Lower leg skin (tissue), 4 donors: Measurements from ENCODE around the gene NCBP1. TPM values are rescaled to one million over a fixed set of nuclear protein-coding genes. Genes with fewer than 3 reads are reported as not detected.

Source experiments
- DNase-seq, 2 donors: peaks; one replicate each; pipeline ENCODE4 v3.0.0-alpha.2; 2019; ENCODE audit warnings: low spot score in 2 of 2
- H3K4me3 ChIP-seq: fragments of 200-600 bp; sonication (generic); 2 replicates; pipeline ENCODE4 v1.5.1; 2017; ENCODE audit warnings: mild to moderate bottlenecking, low read depth; ENCODE audit not compliant: poor library complexity, severe bottlenecking
- POLR2A ChIP-seq, 2 donors: fragments of 450-650 bp; IDR thresholded peaks; one replicate each; pipeline ENCODE4 v1.6.1; 2016 to 2017; ENCODE audit warnings: antibody characterized with exemption in 2 of 2, mild to moderate bottlenecking in 1 of 2, moderate library complexity in 1 of 2
- WGBS, 2 donors: methylation state at CpG; one replicate each; pipeline ENCODE4 v1.1.5; 2018; 5-methylcytosine and 5-hydroxymethylcytosine counted together
- intact Hi-C: fragments of 100-400 bp; cut with DNase I; formaldehyde crosslinking; loops from one replicate; pipeline ENCODE4 v1.15.0; 2023; ENCODE audit warnings: low total_unique reads
- total RNA-seq, 4 donors: library from RNA; depleted of rRNA; stranded (reverse); fragments of >200 nt; gene quantifications; one replicate each; pipeline ENCODE4 v1.1.0, GENCODE V29; 2016
- TF ChIP-seq, protein P1 (sequence below), 3 donors: fragments of 450-650 bp; IDR thresholded peaks; one replicate each; pipeline ENCODE4 v1.5.1; 2016; ENCODE audit warnings: antibody characterized with exemption in 3 of 3, mild to moderate bottlenecking in 3 of 3, moderate library complexity in 2 of 3

NCBP1 gene
- total RNA-seq, 4 donors from 2014 or later = 9.7 to 17.2 (median 11.5) TPM

DNA sequence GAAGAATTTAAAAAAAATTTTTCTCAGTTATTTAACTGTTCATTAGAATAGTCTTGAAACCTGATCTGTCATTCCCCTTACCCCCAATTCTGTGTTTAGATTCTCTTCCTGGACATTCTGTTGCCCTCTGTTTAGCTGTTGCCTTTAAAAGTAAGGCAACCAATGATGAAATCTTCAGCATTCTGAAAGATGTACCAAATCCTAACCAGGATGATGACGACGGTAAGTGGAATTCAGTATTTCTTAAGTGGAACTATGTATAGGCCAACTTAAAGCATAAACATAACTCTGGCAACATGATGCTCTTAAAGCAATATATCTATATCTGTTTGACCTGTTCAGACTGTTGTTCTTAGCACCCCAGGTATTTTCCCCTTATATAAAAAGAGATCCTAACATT, 27.2 kb downstream of the NCBP1 start:
- WGBS, 2 donors = 94% methylated on average over 2 of the region's 2 CpGs
- no peak for DNase-seq
- TF ChIP-seq, protein P1, sequence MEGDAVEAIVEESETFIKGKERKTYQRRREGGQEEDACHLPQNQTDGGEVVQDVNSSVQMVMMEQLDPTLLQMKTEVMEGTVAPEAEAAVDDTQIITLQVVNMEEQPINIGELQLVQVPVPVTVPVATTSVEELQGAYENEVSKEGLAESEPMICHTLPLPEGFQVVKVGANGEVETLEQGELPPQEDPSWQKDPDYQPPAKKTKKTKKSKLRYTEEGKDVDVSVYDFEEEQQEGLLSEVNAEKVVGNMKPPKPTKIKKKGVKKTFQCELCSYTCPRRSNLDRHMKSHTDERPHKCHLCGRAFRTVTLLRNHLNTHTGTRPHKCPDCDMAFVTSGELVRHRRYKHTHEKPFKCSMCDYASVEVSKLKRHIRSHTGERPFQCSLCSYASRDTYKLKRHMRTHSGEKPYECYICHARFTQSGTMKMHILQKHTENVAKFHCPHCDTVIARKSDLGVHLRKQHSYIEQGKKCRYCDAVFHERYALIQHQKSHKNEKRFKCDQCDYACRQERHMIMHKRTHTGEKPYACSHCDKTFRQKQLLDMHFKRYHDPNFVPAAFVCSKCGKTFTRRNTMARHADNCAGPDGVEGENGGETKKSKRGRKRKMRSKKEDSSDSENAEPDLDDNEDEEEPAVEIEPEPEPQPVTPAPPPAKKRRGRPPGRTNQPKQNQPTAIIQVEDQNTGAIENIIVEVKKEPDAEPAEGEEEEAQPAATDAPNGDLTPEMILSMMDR (IDR thresholded peaks at IDR 0.05) = no peak
- TF ChIP-seq POLR2A (IDR thresholded peaks at IDR 0.05) = no peak
- no peak overlapping the region for H3K4me3 ChIP-seq
- intact Hi-C loops = no loop called here

GRCh38 chr9:97665742-97666141, 32.1 kb downstream of the NCBP1 start:
- no peak overlapping the region for H3K4me3 ChIP-seq
- intact Hi-C loops = no loop called here
- TF ChIP-seq, protein P1 (IDR thresholded peaks at IDR 0.05) = no peak
- TF ChIP-seq POLR2A (IDR thresholded peaks at IDR 0.05) = no peak
- WGBS, 2 donors = 91 to 94% methylated on average over 3 of the region's 3 CpGs
- no peak for DNase-seq

DNA sequence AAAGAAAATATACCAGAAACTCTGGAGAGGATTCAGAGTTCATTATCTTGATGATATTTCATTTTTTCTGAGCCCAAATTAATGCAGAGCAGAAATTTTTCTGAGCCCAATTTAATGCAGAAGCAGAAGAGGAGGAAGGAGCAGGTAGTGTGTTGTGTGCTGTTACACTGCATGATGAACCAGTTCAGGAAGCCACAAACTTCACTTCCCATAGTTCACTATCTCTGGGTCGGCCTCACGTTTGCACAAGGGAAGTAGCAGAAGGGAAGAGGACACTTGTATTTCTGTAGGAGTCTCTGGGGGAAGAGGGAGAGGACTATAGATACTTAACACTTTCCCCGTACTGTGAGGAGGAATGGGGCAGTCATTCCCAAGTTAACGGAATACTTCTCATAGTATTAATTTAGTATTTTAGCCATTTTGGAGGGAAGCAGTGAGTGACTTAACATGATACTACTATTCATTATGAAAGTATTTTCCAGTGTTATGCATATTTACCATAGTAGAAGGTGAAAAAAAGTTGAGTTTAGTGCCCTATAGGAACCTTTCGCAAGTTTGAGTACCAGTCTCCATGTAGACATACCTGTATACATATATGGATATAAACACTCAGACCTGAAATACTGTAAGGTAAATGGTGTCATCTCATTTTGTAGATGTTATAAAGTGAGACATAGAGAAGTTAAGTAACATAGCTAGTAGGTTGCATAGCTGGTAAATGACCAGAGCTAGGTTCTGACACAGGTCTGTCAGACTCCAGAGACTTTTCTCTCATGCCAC, 33.5 kb downstream of the NCBP1 start:
- no peak for TF ChIP-seq POLR2A (IDR thresholded peaks at IDR 0.05)
- TF ChIP-seq, protein P1 (IDR thresholded peaks at IDR 0.05) = no peak
- intact Hi-C loops = no loop called here
- WGBS, 2 donors = 81 to 86% methylated on average over 5 of the region's 5 CpGs
- no peak for DNase-seq
- no peak overlapping the region for H3K4me3 ChIP-seq

DNA sequence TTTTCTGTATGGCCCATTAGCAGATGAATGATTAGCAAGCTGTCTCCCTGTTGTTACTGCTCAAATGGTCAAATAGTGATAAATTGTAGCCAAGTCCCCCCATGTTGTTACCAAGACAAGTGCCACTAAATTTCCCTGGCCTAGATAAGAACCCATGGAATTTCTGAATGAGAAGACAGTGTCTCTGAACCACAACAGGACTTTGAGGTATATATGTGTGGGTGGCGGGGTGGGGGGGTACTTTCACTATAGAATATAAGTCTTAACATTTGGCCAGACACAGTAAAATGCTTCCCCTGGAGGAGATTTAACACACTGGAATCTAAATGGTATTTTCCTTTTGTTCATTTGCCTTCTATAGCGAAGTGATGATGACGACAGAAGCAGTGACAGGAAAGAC, 34.9 kb downstream of the NCBP1 start:
- no peak for DNase-seq
- no peak overlapping the region for H3K4me3 ChIP-seq
- TF ChIP-seq, protein P1 (IDR thresholded peaks at IDR 0.05) = no peak
- TF ChIP-seq POLR2A (IDR thresholded peaks at IDR 0.05) = no peak
- WGBS, 2 donors = 64 to 95% methylated on average over 3 of the region's 3 CpGs
- intact Hi-C loops = no loop called here

DNA sequence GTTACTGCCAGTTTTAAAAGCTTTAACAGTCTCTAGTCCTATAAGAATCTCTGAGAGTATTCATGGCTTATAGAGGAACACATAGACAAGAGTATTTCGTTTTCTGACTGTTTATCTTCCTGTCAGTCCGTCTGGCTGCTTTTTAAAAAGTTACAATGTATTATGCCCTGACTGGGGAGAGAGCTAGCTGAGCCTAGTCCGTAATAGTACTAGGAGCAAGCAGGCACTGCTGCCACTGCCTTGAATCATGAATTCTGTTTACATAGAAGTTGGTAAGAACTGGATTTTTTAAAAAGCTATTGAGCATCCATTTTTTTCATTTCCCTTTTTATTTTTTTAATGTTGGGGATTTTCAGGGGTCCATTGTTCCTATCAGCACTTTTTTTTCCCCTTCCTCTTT, 37.0 kb downstream of the NCBP1 start:
- no peak for DNase-seq
- H3K4me3 ChIP-seq = no peak overlapping the region
- intact Hi-C loops = no loop called here
- no peak for TF ChIP-seq POLR2A (IDR thresholded peaks at IDR 0.05)
- TF ChIP-seq, protein P1 (IDR thresholded peaks at IDR 0.05) = no peak
- 46 to 80% methylated on average over 3 of the region's 3 CpGs for WGBS, 2 donors

DNA sequence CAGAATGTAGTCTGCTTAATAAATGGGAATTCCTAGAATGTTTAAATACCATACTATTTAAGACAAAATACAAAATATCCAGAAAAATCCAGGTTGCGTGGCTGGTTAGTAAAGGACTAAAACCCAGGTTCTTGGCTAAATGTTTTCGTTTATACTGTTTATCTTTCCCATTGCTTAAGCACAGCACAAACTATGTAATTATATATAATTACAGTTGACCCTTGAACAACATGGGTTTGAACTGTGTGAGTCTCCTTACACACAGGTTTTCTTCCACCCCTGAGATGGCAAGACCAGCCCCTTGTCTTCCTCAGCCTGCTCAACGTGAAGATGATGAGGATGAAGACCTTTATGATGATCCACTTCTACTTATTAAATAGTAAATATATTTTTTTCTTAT, 38.8 kb downstream of the NCBP1 start:
- WGBS, 2 donors = 93 to 97% methylated on average over 3 of the region's 3 CpGs
- TF ChIP-seq, protein P1 (IDR thresholded peaks at IDR 0.05) = no peak
- TF ChIP-seq POLR2A (IDR thresholded peaks at IDR 0.05) = no peak
- H3K4me3 ChIP-seq = no peak overlapping the region
- intact Hi-C loops = no loop called here
- no peak for DNase-seq
